GM19328 (cell line): ENCODE results near the gene NLRX1.
"Not testable (repeated sequence)": the region's sequence is repeated elsewhere in the genome, so short reads cannot be mapped to it uniquely, and the experiment has no call there.

Experiments
- ATAC-seq: cut with Tn5 transposase; IDR thresholded peaks from one replicate; pipeline ENCODE4 v1.9.1; 2021; ENCODE audit warnings: mild to moderate bottlenecking, moderate library complexity; ENCODE audit not compliant: unreplicated experiment

The NLRX1 gene

DNA sequence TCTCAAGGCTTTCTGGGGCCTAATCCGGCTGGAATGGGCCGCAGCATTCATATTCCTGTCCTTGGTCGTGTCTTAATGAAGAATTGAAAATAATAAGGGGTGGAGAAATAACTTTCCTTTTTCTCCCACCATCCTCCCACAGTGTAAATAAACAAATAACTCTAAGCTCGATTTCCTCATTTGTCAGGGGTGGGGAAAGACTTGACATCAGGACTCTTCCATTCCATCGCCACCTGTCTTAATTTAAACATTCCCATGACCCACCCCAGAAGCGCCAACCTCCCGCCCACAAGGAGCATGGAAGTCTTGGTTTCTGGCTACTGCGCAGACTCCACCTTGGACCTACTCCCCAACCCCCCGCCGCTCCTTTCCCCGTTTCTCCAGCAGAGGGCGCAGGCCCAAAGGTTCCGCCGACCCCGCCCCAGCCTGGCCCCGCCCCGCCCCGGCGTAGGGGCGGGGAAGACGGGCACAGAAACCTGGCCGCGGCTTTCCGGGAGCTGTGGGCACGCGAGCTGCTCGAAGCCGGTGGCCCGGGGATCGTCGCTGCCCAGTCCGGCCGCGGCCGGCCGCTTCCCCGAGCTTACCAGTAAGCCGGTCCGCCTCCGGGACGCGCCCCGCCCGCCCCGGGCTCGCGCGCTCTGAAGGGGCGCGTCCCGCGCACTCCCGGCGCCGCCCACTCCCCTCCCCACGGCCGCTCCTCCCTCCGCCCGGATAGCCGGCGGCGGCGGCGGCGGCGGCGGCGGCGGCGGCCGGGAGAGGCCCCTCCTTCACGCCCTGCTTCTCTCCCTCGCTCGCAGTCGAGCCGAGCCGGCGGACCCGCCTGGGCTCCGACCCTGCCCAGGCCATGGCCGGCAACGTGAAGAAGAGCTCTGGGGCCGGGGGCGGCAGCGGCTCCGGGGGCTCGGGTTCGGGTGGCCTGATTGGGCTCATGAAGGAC lies 37.3 kb downstream of the NLRX1 start, which contains the start of gene CBL:
Gene CBL, plus strand, starts transcription at position 766 of the 937 bp plus-strand sequence. Its CDS starts 79 bp downstream, at position 845.
- ATAC-seq, result peak; percentile 82

GRCh38 chr11:119206511-119207414 lies 38.2 kb downstream of the NLRX1 start:
- peak; percentile 15 for ATAC-seq

GRCh38 chr11:119207415-119207960 lies 39.0 kb downstream of the NLRX1 start:
- ATAC-seq, result no peak

GRCh38 chr11:119209186-119209585 lies 40.7 kb downstream of the NLRX1 start:
- no peak for ATAC-seq

DNA sequence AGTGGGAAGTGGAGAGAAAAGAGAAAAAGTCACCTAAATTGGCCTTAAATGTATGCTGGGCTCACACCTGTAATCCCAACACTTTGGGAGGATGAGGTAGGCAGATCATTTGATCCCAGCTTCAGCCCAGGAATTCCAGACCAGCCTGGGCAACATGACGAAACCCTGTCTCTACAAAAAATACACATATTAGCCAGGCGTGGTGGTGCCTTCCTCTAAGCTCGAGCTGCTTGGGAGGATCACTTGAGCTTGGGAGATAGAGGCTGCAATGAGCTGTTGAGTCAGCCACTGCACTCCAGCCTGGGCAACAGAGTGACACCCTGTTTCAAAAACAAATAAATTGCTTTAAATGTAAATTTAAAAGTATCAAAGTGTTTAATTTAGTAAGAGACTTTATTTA lies 41.5 kb downstream of the NLRX1 start:
- ATAC-seq, result no peak

DNA sequence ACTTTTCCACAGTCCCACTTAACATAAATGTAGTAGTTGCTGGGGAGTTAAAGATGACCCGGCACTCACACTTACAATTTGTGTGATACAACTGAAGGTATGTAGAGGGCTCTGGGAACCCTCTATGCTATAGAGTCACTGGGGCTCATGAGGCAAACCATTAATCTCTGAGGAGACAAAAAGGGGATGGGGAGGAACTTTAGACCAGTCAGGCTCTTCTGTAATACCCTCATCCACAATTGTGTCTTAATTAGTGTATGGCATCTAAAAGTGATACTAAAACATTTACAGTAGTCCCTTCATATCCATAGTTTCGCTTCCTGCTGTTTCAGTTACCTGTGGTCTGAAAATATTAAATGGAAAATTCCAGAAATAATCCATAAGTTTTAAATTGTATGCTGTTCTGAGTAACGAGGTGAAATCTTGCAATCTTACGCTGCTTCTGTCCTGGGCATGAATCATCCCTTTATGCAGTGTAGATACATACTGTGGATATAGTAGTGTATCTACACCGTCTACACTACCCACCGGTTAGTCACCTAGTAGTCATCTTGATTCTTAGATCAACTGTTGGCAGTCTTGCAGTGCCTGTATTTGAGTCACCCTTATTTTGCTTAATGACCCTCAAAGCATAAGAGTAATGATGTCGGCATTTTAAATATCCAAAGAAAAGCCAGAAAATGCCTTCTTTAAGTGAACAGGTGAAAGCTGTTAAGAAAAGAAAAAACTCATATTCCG lies 49.8 kb downstream of the NLRX1 start:
- no peak for ATAC-seq

DNA sequence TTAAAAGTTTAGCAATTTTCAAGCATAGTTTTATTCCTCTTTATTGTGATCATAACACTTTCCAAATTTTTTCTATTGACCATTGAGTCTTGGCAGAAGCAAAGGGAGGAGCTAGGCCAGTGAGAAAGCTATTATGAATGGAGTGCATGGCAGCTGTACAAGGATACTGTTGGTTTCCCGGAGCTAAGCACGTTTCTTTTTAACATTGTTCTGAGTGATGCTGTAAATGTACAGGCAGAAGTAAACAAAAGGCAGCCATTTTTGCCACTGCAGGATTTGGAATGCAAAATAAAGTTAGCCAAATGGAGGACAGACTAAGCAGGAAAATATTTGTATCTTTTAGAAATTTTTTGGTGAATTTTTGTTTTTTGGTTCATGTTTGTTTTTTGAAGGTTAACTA lies 53.8 kb downstream of the NLRX1 start:
- ATAC-seq, result no peak

DNA sequence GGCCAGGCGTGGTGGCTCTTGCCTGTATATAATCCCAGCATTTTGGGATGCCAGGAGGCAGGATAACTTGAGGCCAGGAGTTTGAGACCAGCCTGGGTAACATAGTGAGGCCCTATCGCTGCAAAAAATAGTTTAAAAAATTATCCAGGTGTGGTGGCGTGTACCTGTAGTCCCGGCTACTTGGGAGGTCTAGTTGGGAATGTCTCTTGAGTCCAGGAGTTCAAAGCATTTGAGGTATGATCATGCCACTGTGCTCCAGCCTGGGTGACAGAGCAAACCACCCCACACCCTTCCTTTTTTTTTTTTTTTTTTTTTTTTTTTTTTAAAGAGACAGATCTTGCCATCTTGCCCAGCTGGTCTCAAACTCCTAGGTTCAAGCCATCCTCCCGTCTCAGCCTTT lies 54.4 kb downstream of the NLRX1 start:
- no peak for ATAC-seq

GRCh38 chr11:119223856-119224255 lies 55.3 kb downstream of the NLRX1 start:
- no peak for ATAC-seq

DNA sequence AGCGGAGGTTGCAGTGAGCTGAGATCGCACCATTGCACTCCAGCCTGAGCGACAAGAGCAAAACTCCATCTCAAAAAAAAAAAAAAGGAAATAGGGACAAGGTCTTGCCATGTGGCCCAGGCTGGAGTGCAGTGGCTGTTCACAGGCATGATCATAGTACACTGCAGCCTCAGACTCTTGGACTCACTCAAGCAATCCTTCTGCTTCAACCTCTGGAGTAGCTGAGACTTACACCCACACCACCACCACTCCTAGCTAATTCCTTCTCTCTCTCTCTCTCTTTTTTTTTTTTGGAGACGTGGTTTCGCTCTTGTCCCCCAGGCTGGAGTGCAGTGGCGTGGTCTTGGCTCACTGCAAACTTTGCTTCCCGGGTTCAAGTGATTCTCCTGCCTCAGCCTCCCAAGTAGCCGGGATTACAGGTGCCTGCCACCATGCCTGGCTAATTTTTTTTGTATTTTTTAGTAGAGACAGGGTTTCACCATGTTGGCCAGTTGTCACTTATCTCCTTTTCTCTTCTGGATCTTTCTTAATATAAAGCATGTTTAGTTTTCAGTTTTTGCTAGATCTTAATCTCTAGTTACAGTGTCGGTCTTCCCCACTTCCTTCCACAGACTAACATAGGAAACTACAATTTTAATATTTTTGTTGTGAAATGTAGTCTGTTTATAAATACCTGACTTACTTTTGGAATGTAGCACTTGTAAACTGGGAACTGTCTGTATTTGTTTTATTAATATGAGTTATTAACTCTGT lies 60.2 kb downstream of the NLRX1 start:
- not testable (repeated sequence) for ATAC-seq

GRCh38 chr11:119229288-119229672 lies 60.8 kb downstream of the NLRX1 start:
- no peak for ATAC-seq

- no peak for ATAC-seq
Measured at GRCh38 chr11:119229741-119230140, 61.2 kb downstream of the NLRX1 start.
